Suprapubic skin (tissue), 4 donors: ENCODE data around the gene DTL.

Experiments
- CTCF ChIP-seq, 2 donors: fragments of 200-600 bp in 1 of 2; fragments of 450-650 bp in 1 of 2; sonication (generic) in 1 of 2; IDR thresholded peaks; one replicate each; pipeline ENCODE4 v1.5.1; 2016 to 2019; ENCODE audit warnings: antibody characterized with exemption in 2 of 2, mild to moderate bottlenecking in 1 of 2, moderate library complexity in 1 of 2
- POLR2A ChIP-seq, 2 donors: fragments of 450-650 bp; IDR thresholded peaks; one replicate each; pipeline ENCODE4 v1.6.1; 2017; ENCODE audit warnings: antibody characterized with exemption in 2 of 2, mild to moderate bottlenecking in 2 of 2, moderate library complexity in 2 of 2
- POLR2AphosphoS5 ChIP-seq, 3 donors: sonication (generic); formaldehyde crosslinking; IDR thresholded peaks; one replicate each; pipeline ENCODE4 v1.6.1; 2017; ENCODE audit warnings: antibody characterized with exemption in 3 of 3

- TF ChIP-seq CTCF (IDR thresholded peaks at IDR 0.05) (no peak), POLR2A (IDR thresholded peaks at IDR 0.05) (no peak), POLR2AphosphoS5 (IDR thresholded peaks at IDR 0.05) (no peak)
These were observed 48.8 kb upstream of the DTL start for GRCh38 chr1:211986628-211987254.
